GM18511 (cell line): ENCODE measurements around the gene LRRC74B.
"Not testable (repeated sequence)": the region's sequence is repeated elsewhere in the genome, so short reads cannot be mapped to it uniquely, and the experiment has no call there.

ENCODE experiments used
- ATAC-seq: cut with Tn5 transposase; IDR thresholded peaks from one replicate; pipeline ENCODE4 v1.9.1; 2021; ENCODE audit warnings: mild to moderate bottlenecking, moderate library complexity; ENCODE audit not compliant: unreplicated experiment

The LRRC74B gene

DNA sequence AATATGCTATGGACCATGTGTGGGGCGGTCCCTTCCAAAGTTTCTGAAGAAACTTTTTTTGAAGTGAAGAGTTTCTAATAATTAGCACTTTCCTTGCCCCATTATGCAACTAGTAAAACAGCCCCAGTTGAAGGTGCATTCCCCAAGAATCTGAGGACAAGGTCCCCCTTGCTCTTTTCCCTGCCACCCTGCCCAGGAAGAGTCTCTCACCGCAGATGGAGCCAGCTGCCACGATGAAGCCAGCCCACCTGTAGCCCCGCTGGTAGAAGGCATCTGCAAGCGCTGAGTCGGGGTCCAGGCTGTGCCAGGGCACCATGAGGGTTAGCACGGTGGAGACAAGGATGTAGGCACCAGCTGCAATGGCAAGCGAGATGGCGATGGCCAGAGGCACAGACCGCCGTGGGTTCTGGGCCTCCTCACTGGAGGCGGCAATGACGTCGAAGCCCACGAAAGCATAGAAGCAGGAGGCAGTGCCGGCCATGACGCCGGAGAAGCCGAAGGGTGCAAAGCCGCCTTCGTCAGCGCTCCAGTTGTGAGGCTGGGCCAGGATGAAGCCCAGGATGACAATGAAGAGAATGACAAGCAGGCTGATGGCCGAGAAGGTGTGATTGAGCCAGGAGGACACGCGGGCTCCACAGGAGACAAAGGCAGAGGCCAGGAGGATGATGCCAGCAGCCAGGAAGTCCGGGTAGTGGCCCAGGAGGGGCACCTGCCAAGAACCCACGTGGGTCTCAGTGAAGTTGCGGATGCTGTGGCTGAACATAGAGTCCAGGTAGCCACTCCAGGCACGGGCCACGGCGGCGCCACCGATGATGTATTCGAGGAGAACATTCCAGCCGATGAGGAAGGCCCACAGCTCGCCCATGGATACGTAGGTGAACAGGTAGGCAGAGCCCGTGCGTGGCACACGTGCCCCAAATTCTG is 14.9 kb upstream of the LRRC74B start:
- ATAC-seq: no peak

DNA sequence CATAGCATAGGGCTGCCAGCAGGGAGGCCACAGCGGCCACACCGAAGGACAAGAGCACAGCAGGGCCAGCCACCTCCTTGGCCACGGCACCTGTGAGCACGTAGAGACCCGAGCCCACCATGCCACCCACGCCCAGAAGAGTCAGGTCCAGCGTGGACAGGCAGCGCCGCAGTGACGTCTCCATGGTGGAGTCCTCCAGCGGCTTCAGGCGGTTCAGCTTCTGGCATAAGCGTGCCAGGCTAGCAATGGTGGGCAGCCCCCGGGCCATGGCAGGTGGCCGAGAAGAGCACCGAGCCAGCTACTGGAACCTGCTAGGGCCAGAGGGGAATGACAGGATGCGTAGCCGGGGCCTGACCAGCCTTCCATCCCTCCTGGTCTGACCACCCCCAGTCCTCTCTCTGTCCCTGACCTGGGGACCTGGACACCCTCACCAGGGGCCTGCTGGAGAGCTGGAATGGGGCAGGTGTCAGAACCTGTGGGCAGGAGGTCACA is 14.2 kb upstream of the LRRC74B start:
- no peak for ATAC-seq

DNA sequence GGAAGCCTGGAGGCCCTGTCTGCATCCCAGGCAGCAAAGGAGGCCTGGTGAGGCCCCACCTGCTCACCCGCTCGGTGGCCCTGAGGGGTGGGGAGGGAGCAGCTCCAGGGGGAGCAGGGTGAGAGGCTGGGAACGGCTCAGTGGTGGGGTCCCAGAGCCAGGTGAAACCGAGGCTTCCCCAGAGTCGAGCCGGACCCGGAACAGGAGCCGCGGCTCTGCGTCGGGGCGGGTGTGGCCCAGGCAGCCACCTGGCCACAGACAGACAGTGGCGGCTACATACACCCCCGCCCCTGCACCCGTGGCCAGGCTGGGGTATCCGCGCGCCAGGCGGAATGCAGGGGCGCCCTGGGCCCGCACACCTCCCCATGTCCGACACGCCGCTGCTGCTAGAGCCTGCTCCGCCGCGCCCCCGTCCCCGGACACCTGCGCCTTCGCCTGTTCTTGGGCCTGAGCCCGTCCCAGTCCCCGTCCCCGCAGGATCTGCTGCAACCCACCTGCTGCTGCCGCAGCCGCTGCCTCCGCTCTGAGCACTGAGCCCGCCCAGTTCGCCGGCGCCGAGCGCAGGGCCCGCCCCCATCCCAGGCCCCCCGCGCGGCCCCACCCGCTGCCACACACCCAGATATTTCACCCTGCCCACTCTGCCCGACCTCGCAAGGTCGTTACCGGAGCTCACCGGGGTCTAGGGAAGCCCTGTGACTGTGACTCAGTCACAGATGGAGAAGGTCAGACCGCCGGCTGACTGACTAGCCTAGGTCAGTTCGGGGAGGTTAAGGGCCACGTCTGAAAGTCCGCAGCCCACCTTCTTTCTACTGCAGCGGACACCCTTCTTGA is 13.5 kb upstream of the LRRC74B start, which contains the start of gene SLC7A4:
SLC7A4 (minus strand) TSS at position 525 of the 831 bp plus-strand sequence. CDS start 749 bp downstream, outside the sequence.
- no peak for ATAC-seq

DNA sequence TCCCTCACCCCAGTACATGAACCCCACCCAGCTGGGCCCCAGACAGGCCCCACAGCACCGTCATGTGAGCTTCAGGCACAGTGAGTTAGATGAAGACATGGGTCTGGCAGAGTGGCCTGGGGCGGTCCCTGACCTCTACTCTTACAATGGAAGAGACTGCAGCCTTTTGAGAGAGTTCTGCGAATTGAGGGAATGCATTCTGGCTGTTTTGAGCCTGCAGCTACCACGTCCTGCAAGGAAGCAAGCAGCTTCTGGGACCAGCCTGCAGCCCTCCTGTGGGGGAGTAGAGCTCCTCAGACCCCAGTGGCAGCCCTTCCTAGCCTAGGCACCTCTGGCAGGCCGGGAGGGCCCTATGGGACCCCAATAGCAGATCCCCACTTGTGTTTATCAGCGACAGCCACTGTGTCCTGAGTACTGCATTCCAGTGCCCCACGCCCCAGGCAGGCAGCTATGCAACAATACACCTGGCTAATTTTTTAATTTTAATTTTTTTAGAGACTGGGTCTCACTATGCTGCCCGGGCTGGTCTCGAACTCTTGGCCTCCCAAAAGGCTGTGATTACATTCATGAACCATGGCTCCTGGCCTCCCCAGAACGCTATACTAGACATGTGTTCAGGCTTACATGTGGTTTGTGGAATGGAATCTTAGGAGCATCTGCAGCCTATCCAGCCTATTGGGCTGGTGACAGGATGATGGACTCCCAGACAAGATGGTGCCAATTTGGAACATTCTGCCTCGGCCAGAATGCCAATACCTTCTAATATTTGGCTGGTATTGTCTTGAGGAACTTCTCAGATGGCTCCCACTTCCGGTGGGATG is 12.7 kb upstream of the LRRC74B start:
- no peak for ATAC-seq

DNA sequence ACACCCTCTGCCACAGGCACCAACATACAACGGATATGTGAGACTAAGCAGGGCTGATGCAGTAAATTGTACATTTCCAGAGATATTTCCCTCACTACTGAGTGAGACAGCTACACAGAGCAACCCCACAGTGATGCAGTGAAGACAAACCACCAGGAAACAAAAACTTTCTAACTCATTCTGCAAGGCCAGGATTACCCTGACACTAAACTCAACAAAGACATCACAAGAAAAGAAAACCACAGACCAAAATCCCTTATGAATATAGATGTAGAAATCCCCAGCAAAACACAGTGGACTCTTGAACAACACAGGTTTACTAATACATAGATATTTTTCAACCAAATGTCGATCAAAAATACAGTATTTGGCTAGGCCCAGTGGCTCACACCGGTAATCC is 11.9 kb upstream of the LRRC74B start:
- no peak for ATAC-seq

DNA sequence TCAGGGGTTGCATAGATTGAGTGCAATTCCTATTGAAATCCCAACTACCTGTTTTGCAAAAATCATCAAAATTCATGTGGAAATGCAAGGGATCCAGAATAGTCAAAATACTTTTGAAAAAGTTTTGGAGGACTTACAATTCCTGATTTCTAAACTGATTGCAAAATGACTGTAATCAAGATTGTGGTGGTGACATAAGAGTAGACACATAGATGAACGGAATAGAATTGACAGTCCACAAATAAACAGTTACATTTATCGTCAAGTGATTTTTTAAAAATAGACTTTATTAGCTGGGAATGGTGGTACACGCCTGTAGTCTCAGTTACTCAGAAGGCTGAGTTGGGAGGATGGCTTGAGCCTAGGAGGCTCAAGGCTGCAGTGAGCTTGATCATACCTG is 10.8 kb upstream of the LRRC74B start:
- no peak for ATAC-seq

DNA sequence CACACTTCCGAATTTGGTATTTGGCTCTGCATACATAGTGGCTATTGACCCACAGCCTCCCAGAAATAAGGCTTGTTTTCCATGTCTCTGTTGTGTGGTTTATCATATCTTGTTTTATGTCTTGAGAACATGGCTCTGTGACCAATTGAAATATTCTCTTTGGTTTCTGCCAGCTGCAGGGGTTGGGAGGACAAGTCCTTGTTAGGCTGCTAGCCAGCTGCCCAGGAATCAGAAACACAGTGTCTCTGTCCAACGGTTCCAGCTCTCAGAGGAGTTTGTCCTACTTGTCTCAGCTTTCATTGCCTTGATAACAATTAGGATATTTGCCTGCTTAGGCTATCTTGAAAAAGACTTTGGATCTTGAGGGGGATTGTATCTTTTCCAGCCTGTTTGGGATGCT is 7.3 kb upstream of the LRRC74B start:
- ATAC-seq: no peak

DNA sequence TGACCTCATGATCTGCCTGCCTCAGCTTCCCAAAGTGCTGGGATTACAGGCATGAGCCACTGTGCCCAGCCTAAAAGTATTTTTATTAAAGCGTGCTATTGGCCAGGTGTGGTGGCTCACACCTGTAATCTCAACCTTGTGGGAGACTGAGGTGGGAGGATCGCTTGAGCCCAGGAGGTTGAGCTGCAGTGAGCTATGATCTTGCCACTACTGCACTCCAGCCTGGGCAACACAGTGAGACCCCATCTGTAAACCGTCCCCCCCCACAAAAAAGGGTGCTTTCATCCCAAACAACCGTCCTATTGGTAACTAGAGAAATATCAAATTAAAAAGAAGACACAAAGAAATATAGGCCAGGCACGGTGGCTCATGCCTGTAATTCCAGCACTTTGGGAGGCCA is 6.6 kb upstream of the LRRC74B start:
- ATAC-seq: not testable (repeated sequence)

DNA sequence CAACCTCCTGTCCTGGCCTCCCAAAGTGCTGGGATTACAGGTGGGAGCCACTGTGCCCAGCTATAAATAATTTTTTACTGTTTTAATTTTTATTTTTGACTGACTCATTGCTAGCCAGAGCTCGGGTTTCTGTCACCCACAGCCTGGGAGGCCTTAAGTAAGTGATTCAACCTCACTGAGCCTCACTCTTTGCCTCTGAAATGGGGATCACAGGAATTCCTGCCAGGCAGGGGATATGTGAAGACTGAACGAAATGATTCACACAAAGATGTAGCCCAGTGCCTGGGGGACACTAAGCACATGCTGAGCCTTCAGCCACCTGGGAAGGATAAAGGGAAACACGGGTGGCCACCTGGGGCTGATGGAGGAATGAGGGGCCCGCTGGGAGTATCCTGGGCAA is 3.8 kb upstream of the LRRC74B start:
- ATAC-seq: no peak

DNA sequence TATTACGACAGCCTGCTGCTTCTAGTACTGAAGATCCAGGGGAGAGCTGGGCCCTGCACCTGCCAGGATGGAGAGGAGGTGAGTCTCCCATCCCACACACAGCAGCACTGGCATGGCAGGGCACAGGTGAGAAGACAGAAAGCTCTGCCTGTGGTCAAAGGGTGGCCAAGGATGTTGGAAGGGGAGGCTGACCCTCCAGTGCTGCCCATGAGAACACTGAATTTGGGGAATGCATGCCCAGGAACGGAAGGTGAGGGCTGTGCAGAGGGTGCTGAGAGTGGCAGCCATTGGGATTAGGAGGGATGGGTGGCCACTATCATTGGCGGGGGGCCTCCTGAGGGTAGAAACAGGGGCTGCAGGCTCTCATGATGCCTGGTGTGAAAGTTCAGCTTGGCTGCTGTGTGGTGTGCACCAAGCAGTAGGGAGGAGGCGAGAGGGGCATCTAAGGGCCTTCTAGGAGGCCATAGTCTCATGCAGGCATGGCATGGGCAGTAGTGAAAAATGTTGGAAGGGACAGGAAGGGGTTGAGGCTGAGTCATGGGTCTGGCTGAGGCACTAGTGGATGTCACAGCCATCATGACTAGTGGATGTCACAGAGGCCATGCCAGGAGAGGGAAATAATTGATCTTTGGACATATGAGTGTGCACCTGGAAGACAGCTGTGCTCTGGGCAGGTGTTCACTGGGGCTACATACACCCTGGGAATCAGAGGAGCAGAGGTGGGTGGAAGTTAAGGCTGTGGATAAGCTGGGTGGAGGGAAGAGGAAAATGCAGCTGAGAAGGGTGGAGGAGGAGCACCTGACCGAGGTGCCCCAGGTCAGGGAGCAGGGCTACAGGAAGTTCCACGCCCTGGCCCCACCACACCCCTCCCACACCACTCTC is 2.5 kb upstream of the LRRC74B start:
- ATAC-seq: no peak

DNA sequence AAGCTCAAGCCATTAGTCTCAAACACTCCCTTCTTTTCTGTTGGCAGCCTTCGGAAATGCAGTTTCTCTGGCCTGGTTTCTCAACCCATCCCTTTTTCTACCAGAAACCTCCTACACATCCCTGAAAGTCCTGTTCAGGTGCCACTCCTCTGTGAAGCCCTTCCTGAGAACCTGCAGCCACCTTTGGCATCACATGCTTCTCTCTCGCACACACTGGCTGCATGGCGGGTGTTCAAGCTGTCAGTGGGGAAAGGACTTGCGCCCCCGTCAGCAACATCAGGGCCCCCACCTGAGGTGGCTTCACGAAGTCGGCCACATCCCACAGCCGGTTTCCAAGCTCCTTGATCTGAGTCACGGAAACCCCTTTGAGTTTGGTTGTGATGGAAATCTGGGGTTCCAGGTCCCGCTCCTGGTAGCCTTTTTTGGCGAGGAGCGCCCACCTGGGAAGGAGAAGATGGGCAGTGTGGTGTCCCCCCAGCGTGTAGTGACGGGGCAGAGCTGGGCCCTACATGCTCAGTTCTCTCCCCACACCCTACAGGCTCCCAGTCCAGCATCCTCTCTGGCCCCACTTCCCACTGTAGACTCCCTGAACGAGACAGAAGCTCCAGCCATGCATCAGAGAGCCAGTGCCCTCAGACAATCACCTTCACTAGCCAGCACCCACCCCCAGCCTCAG is 1.7 kb upstream of the LRRC74B start:
- no peak for ATAC-seq

DNA sequence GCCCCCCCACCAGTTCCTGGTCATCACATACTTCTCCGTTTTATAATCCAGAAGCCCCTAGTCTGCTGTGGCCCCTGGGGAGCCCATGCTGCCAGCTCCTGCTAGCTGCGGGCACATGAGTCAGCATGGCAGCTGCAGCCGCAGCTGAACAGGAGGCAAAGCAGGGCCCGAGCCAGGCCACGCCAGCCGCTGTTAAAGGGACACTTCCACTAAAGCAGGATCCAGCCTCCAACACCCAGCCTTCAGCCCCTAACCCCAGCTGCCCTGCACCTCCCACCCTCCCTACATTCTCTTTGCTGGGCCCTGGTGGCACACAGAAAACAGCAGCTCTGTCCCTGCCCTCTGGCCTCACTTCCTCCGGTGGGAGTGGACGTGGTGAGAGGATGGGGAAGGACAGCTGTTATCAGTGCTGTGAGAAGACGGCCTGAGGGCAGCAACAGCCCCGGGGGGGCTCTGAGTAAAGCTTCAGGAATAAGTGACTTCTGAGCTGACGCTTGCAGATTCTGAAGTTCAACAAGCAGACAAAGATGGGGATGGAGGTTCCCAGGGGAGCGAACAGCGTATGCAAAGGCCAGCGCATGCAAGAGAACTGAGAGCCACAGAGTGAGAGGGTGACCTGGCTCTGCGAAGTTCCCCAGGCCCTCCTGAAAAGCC is 688 bp upstream of the LRRC74B start:
- no peak for ATAC-seq

DNA sequence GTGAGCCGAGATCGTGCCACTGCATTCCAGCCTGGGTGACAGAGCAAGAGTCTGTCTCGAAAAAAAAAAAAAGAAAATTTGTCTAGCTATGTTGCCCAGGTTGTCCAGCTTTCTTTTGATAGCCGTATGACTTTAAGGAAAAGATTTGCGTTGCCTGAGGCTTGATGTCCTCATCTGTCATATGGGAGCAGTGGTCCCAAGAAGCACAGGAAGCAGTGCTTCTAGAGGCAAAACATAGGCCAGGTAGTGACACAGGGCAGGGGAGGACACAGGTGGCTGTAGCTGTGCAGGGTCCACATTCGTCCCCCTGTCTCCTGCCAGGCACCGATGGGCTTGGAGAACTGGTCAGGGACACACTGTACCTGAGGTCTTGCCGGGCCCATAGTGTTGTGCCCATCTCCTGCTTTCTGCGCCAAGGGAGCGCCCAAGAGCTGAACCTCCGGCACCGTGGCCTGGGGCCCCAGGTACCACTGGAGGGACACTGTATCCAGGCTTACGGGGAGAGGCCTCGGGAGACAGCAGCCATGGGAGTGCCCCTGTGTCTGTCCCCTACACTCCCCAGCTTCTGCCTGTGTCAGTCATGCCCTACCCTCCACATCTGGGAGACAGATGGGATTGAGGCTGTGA is 1.4 kb downstream of the LRRC74B start:
- ATAC-seq: no peak

DNA sequence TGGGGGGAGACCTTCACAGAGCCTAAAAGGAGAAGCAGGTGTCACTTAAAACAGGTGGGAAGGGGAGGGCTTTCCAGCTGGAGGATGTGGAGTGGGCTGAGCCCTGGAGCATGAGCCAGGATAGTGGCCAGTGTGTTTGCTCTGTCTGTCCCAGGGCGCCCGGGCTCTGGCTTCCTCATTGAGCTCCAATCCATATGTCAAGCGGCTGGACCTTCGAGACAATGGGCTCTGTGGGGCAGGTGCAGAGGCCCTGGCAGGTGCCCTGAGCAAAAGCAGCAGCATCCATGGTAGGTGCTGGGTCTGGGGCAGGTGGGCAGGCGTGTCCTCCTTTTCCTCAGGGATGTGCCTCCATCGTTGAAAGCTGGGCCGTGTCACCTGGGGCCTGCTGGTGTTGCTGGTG is 2.0 kb downstream of the LRRC74B start:
- ATAC-seq: no peak

DNA sequence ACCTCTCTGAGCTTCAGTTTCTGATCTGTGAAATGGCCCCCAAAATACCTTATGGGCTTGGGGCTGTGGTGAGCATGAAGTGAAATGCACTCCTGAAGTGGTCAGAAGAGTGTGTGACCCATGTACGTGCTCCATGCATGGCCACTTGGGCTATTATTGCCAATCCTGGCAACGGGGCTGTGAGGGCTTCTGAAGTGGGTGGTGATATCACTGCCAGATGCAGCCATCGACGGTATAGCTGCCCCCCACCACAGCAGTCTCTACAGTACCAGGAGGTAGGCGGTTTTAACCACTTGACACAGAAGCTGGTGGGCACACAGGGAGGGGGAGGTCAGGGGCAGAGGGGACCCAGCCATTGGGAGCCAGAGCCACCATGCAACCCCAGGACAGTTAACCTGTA is 2.7 kb downstream of the LRRC74B start:
- not testable (repeated sequence) for ATAC-seq

DNA sequence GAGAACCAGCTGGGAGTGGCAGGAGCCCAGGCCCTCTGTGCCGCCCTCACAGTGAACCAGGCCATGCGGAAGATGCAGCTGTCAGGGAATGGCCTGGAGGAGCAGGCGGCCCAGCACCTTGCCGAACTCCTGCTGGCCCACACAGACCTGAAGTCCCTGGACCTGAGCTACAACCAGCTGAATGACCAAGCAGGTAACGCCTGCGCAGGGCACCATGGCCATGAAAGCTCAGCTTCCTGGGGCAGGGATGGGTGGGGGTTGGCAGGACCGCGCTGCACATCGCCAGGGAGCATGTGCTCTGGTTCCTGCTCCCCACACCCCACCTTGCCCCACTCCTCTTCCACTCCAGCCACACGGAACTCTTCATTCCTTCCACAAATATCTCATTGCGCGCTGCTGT is 3.2 kb downstream of the LRRC74B start:
- not testable (repeated sequence) for ATAC-seq

DNA sequence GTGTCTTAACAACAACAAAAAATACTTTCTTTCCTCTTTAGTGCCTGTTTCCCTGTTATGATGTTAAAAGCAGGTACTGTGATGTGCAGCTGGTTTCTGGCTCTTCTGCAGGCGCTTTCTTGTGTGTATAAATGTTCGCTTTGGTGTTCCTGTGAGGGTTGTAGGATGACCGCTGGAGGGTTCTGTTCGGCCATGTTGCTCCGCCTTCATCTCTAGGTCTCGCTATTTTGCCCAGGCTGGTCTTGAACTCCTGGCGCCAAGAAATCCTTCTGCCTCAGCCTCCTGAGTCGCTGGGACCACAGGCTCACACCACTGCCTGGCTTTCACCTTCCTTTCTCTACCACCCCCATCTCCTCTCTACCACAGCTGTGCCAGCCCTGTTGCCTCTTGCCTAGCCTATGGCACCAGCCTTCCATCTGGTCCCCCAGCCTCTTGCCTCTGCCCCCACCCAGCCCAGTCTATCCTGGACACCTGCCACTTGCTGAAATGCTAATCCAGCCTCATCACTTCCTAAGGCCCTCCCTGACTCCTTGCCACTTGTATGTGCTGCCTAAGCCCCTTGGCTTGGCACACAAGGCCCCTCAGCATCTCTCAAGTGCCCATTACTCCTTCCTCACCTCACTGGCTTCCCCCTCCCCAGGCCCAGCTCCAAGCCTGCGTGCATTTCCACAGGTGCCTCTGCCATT is 5.5 kb downstream of the LRRC74B start:
- no peak for ATAC-seq
